GM19324 (cell line): ENCODE results near the gene NECTIN1.
"Not testable (repeated sequence)": the region's sequence is repeated elsewhere in the genome, so short reads cannot be mapped to it uniquely, and the experiment has no call there.

Experiments
- ATAC-seq: cut with Tn5 transposase; IDR thresholded peaks from one replicate; pipeline ENCODE4 v1.9.1; 2021; ENCODE audit warnings: mild to moderate bottlenecking, moderate library complexity; ENCODE audit not compliant: unreplicated experiment, low FRiP score

Gene NECTIN1

GRCh38 chr11:119605137-119605665, 123.8 kb downstream of the NECTIN1 start:
- no peak for ATAC-seq

- no peak for ATAC-seq
These were observed 126.1 kb downstream of the NECTIN1 start for GRCh38 chr11:119602745-119603373.

GRCh38 chr11:119599864-119600541, 129.0 kb downstream of the NECTIN1 start:
- ATAC-seq, result no peak

GRCh38 chr11:119595941-119596340, 133.1 kb downstream of the NECTIN1 start:
- ATAC-seq, result not testable (repeated sequence)

- ATAC-seq, result no peak
These were observed 134.3 kb downstream of the NECTIN1 start for GRCh38 chr11:119594639-119595249.

- ATAC-seq, result no peak
These were observed 135.7 kb downstream of the NECTIN1 start for GRCh38 chr11:119593346-119593745.

GRCh38 chr11:119592642-119593041, 136.4 kb downstream of the NECTIN1 start:
- no peak for ATAC-seq

GRCh38 chr11:119591836-119592310, 137.1 kb downstream of the NECTIN1 start:
- ATAC-seq, result no peak

- no peak for ATAC-seq
These were observed 138.2 kb downstream of the NECTIN1 start for GRCh38 chr11:119590651-119591351.

GRCh38 chr11:119589001-119589400, 140.0 kb downstream of the NECTIN1 start:
- no peak for ATAC-seq
